IPS-11a (cell line): ENCODE results near the gene GYPC.

ENCODE experiments used
- H3K4me3 ChIP-seq: one replicate; pipeline ENCODE4 v1.5.1; 2013; ENCODE audit warnings: low read depth, low read length, control low read depth

Gene GYPC

DNA sequence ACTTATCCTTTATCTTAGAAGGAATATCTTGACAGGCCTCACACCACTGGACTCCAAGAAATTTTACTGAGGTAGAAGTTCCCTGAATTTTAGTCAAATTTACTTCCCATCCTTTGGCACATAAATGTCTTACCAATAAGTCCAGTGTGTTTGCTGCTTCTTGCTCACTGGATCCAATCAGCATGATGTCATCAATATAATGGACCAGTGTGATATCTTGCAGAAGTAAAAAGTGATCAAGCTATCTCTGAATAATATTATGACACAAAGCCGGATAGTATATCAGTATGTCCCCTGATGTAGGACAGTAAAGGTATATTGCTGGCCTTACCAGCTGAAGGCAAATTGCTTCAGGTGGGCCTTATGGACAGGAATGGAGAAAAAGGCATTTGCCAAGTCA, 6.9 kb upstream of the GYPC start:
- H3K4me3 ChIP-seq = no peak overlapping the region

- H3K4me3 ChIP-seq = no peak overlapping the region
Measured at GRCh38 chr2:126650994-126651393, 5.0 kb upstream of the GYPC start.

DNA sequence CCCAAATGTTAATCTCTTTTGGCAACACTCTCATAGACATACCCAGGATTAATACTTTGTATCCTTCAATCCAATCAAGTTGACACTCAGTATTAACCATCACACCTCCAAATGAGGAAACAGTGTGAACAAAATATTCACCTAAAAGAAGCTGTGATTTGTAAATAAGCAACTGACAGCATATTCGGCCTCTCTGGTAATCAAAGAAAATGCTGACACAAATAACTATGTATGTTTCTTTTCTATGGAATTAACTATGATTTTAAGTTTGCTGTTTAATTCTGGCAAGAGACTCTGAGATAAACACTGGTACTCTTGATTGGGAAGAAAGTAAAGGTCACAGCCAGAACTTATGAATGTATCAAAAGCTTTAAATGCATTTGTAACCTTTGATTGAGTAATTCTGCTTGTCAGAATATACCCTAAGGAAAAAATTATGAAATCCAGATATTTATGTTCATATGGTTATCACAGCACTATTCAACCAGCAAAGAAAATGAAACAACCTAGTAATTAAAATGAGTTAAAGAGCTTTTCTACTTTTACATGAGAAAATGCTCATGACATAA, 3.6 kb upstream of the GYPC start:
- no peak overlapping the region for H3K4me3 ChIP-seq

- H3K4me3 ChIP-seq = no peak overlapping the region
Measured at GRCh38 chr2:126653109-126653508, 2.8 kb upstream of the GYPC start.

DNA sequence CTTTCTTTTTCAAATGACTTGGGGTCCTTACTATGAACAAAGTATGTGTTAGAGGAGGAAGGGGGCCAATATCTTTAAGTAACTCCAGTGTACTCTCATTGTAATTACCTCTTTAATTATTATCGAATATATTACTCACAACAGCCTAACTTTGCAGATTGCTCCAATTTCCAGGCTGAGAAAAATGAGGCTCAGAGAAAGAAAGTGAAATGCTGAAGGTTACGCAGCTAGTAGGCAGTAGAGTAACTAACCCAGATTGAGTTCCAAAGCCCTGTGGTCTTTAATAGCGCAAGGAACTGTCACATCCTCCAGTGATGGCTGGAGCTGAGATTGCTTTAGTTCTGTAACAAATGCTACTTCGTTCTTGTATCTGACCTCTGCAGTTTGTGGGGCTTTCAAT, 2.2 kb upstream of the GYPC start:
- no peak overlapping the region for H3K4me3 ChIP-seq

DNA sequence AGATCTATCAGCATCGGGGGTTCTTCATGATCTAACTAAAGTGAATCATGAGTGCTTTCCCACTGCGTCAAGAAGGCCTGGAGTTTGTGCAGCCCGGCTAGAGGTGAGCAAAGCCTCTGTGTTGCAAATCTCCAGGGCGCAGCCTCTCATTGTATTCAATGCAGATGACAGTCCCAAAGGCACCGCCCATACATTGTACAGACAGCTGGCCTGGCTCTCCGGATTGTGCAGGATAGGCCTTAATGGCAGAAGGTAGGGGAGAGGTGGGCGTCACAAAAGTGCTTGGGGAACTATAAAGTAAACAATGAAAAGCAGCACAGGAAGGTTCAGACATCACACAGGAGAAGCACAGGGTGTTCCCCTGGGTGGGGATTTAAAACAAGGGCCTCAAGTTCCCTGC, 907 bp upstream of the GYPC start:
- H3K4me3 ChIP-seq = no peak overlapping the region

- peak overlapping the region; percentile 44 for H3K4me3 ChIP-seq
Measured at GRCh38 chr2:126656431-126657147, 631 bp downstream of the GYPC start.

DNA sequence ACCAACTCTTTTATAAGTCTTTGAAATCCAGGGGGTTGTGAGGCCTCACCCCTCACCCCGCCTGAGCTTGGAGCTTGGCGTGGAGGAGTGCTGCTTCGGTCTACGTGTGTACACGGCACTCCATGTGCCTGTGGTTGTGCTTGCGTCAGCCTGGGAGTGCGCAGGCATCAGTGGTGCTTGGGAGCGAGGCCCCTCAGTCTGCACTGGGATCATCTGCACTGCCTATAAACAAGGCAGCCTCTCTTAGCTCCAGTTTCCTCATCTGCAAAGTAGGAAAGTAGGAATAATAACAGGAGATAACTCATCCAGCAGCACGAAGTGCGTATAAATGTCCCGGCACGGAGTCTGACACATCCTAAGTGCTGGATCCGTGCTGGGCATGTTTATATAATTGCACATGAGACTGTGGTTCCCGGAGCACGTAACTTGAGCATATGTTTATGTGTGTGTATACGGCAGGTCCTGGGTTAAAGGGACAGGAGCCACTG, 1.2 kb downstream of the GYPC start:
- peak overlapping the region; percentile 44 for H3K4me3 ChIP-seq

DNA sequence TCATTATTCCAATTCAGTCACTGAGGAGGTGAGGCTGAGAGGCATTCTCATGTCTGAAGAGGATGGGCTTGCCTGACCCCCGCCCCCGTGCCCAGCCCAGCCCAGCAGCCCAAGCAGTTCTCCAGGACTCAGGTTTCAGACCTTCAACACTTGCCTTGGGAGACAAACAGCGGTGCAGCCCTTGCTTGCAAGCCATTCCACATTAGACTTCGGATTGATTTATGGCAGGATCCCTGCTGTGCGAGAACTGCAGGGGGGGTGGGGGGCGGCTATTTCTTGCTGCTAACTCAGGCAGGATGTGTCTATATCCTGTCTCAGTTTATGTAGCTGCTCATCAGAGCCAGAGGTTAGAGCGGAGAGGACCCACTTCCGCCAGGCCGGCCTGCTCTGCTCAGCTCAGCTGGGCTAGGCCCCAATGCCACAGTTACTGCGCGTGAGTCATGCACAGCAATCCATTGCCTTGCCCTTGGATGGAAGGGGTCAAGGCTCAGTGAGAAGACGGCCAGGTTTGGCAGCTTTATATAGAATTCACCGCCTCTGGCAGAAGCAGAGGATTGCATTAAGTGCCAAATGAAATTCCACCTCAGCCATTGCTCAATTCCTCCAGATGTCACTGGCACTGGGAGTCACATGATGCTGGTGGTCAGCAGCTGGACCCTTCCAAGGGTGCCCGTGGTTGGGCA, 1.8 kb downstream of the GYPC start:
- H3K4me3 ChIP-seq = no peak overlapping the region

DNA sequence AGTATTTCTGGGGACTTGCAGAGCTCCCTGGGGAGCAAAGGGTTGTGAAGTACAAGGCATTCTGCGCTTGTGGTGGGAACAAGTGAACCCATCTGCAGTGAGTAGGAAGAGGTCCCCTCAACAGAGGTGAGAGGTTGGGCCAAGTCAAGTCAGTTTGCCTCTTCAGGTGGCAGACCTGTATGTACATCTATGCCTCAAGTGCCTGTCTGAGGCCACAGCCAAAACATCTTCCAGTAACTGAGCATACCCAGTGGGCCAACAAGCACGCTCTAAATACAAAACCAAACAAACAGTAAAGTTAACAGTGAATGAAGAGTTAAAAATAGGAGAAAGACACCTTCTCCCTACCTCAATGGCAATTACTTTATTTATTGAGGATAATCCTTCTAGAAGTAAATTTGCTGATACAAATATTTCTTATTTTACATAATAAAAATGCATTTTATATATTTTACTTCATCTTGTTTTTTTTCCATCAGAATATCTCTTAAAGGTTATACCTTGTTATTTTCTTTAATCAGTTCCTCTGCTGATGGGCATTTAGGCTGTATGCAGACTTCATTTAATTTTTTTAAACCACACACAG, 2.5 kb downstream of the GYPC start:
- H3K4me3 ChIP-seq = no peak overlapping the region

- H3K4me3 ChIP-seq = no peak overlapping the region
Measured at GRCh38 chr2:126658905-126659561, 3.1 kb downstream of the GYPC start.

- H3K4me3 ChIP-seq = no peak overlapping the region
Measured at GRCh38 chr2:126659562-126660467, 3.9 kb downstream of the GYPC start.

- H3K4me3 ChIP-seq = no peak overlapping the region
Measured at GRCh38 chr2:126660971-126661370, 5.0 kb downstream of the GYPC start.

- H3K4me3 ChIP-seq = no peak overlapping the region
Measured at GRCh38 chr2:126661702-126662500, 5.9 kb downstream of the GYPC start.

DNA sequence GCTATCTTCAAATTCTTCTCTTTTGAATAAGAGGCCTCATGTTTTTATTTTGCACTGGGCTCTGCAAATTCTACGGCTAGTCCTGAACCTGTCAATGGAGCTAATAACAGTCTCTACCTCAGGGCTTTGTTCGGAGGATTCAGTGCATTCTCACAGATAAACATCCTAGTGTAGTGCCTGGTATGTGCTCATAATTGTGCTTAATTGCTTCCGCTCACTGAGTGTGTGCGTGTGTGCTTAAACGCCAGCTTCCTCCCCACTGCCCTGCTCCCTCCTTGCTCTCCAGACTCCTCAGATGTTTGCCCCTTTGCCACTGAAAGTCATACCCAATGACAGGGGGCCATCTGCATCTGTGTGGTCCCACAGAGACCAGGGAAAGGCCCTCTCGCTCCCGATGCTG, 6.7 kb downstream of the GYPC start:
- H3K4me3 ChIP-seq = no peak overlapping the region

DNA sequence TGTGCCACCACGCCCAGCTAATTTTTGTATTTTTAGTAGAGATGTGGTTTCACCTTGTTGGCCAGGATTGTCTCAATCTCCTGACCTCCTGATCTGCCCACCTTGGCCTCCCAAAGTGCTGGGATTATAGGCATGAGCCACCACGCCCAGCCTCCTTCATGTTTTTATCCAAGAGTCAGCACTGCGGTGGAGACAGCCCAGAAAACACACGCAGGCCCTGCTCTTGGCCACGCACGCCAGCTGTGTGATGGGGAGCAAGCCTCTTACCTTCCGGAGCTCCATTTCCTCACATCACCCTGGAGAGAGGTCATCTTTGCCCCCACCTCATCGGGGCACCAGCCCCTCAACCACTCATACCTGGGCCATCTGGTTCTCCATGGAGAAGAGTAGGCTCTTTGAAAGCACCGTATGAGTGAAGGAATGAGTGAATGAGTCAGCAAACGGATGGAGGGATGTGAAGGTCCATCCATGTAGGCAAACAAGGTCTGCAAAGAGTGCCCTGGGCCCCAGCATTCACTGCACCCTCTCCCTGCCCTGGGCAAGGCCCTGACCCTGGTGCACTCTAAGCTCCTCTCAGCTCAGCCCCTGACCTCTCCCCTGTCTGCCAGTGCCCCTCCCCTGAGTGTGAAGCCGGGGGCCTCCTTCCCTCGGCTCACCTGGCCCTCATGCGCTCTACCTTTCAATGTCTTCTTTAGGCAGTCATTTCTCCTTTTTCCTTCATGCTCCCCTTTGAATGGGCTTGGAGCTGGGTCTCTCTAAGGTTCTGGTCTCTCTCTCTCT, 7.4 kb downstream of the GYPC start:
- H3K4me3 ChIP-seq = no peak overlapping the region

- H3K4me3 ChIP-seq = no peak overlapping the region
Measured at GRCh38 chr2:126664234-126664633, 8.3 kb downstream of the GYPC start.

GRCh38 chr2:126664639-126665038, 8.7 kb downstream of the GYPC start:
- H3K4me3 ChIP-seq = no peak overlapping the region

DNA sequence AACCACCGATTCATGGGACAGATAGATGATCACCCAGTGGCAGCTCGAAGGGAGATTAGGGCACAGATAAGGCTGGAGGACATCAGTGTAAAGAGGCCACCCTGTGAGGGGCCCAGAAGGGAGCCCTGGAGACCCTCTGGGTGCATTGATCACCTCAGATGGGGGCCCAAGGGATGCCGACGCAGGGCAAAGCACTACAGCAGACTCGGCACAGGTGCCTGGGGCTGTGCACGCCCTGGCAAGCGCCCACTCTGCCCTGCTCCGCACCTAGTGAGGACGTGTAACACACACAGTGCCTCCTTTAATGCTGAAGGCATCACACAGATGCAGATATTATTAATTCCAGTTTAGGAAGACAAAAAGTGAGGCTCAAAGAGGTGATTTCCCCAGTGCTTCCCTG, 9.5 kb downstream of the GYPC start:
- no peak overlapping the region for H3K4me3 ChIP-seq
